ENCODE measurements around the gene CES4A. TPM values are rescaled to one million over a fixed set of nuclear protein-coding genes. Genes with fewer than 3 reads are reported as not detected.

Gene CES4A
- total RNA-seq, 2 experiments from 2014 or later: 14.9 to 16.0 TPM

- Histone ChIP-seq H3K27ac (ENCODE audit: low read depth in 1 of 2, low read length in 2 of 2) (peak overlapping the region; percentile 18 to 81), H3K4me1 (ENCODE audit: insufficient read depth, low read length) (peaks cover 50% of the 10 kb centered on the region), H3K36me3 (ENCODE audit: insufficient read depth, low read length) (peaks cover 4% of the 10 kb centered on the region), H3K9me3 (ENCODE audit: control insufficient read depth in 1 of 2, insufficient read depth in 1 of 2, low read length in 2 of 2) (no peaks in the 10 kb centered on the region), H3K27me3 (ENCODE audit: control insufficient read depth in 1 of 2, insufficient read depth in 2 of 2, low read length in 2 of 2) (no peaks in the 10 kb centered on the region), H3K4me3 (ENCODE audit: low read length) (peak overlapping the region; percentile 64)
- Mint-ChIP-seq H3K36me3 (ENCODE audit: low read depth) (peaks cover 29% of the 10 kb centered on the region), H3K4me1 (ENCODE audit: low read depth) (peaks cover 44% of the 10 kb centered on the region), H3K27me3 (no peaks in the 10 kb centered on the region), H3K27ac (peak overlapping the region; percentile 89), H3K4me3 (peak overlapping the region; percentile 92), H3K9me3 (no peaks in the 10 kb centered on the region)
- DNase-seq (peak; percentile 20 to 75 (median 44)), ATAC-seq (ENCODE audit: poor library complexity) (peak; percentile 23)
- ChIA-PET CTCF (interaction anchor here (0.7 to 3.5 kb wide), 6 partner anchors 11 to 1367 kb away, joined by 3 to 18 read pairs (median 8); no protein-coding TSS in a partner anchor), POLR2A (interaction anchor here (0.6 to 4.3 kb wide), 17 partner anchors 9 to 130 kb away, joined by 3 to 34 read pairs (median 5); partner anchors contain the start of genes B3GNT9, FBXL8, PHAF1 and TRADD)
- TF ChIP-seq CTCF (IDR thresholded peaks at IDR 0.05): no peak
- intact Hi-C loops (cut with DNase I, micrococcal nuclease): loop anchor here in 1 of 2 experiments (2.0 kb wide), 2 partner anchors 131 to 197 kb away; partner anchors contain the start of gene TMEM208
Observed at GRCh38 chr16:67029254-67030096, 41.1 kb downstream of the CES4A start.

GRCh38 chr16:67030221-67030962 lies 42.0 kb downstream of the CES4A start:
- DNase-seq (no peak), ATAC-seq (ENCODE audit: poor library complexity) (no peak)
- no peak for TF ChIP-seq CTCF (IDR thresholded peaks at IDR 0.05)
- Histone ChIP-seq H3K27me3 (ENCODE audit: control insufficient read depth in 1 of 2, insufficient read depth in 2 of 2, low read length in 2 of 2) (no peaks in the 10 kb centered on the region), H3K4me1 (ENCODE audit: insufficient read depth, low read length) (peaks cover 47% of the 10 kb centered on the region), H3K36me3 (ENCODE audit: insufficient read depth, low read length) (peaks cover 7% of the 10 kb centered on the region), H3K4me3 (ENCODE audit: low read length) (peak overlapping the region; percentile 64), H3K9me3 (ENCODE audit: control insufficient read depth in 1 of 2, insufficient read depth in 1 of 2, low read length in 2 of 2) (no peaks in the 10 kb centered on the region), H3K27ac (ENCODE audit: low read depth in 1 of 2, low read length in 2 of 2) (peak overlapping the region in 1 of 2 donors; percentile 18)
- Mint-ChIP-seq H3K9me3 (no peaks in the 10 kb centered on the region), H3K27me3 (no peaks in the 10 kb centered on the region), H3K4me1 (ENCODE audit: low read depth) (peaks cover 53% of the 10 kb centered on the region), H3K27ac (peak overlapping the region; percentile 89), H3K4me3 (peak overlapping the region; percentile 92), H3K36me3 (ENCODE audit: low read depth) (peaks cover 39% of the 10 kb centered on the region)
- POLR2A ChIA-PET: interaction anchor here (0.8 to 4.3 kb wide), 11 partner anchors 8 to 129 kb away, joined by 3 to 34 read pairs (median 6); partner anchors contain the start of genes B3GNT9, FBXL8 and TRADD
- intact Hi-C loops (cut with DNase I, micrococcal nuclease): no loop called here
- CTCF ChIA-PET: interaction anchor here (0.7 to 3.5 kb wide), 10 partner anchors 10 to 1366 kb away, joined by 3 to 10 read pairs (median 4); partner anchors contain the start of genes FBXL8 and TRADD

- ChIA-PET POLR2A (interaction anchor here (1.5 kb wide), 1 partner anchor 20 kb away, joined by 4 read pairs; no protein-coding TSS in a partner anchor), CTCF (interaction anchor here (1.3 kb wide), 1 partner anchor 121 kb away, joined by 5 read pairs; no protein-coding TSS in a partner anchor)
- Mint-ChIP-seq H3K9me3 (no peaks in the 10 kb centered on the region), H3K27me3 (no peaks in the 10 kb centered on the region), H3K4me3 (peak overlapping the region; percentile 39), H3K27ac (peak overlapping the region; percentile 1), H3K4me1 (ENCODE audit: low read depth) (peaks cover 66% of the 10 kb centered on the region), H3K36me3 (ENCODE audit: low read depth) (peaks cover 67% of the 10 kb centered on the region)
- Histone ChIP-seq H3K27ac (ENCODE audit: low read depth in 1 of 2, low read length in 2 of 2) (no peak overlapping the region), H3K9me3 (ENCODE audit: control insufficient read depth in 1 of 2, insufficient read depth in 1 of 2, low read length in 2 of 2) (no peaks in the 10 kb centered on the region), H3K27me3 (ENCODE audit: control insufficient read depth in 1 of 2, insufficient read depth in 2 of 2, low read length in 2 of 2) (no peaks in the 10 kb centered on the region), H3K4me3 (ENCODE audit: low read length) (no peak overlapping the region), H3K4me1 (ENCODE audit: insufficient read depth, low read length) (peaks cover 35% of the 10 kb centered on the region), H3K36me3 (ENCODE audit: insufficient read depth, low read length) (peaks cover 20% of the 10 kb centered on the region)
- intact Hi-C loops (cut with DNase I, micrococcal nuclease): no loop called here
- peak; percentile 24 for ATAC-seq (ENCODE audit: poor library complexity)
- no peak for TF ChIP-seq CTCF (IDR thresholded peaks at IDR 0.05)
- no peak for DNase-seq
Observed at GRCh38 chr16:67034487-67034886, 46.1 kb downstream of the CES4A start.
